Gastrocnemius medialis (tissue), 4 donors: ENCODE data around the gene RIBC1.

Experiments
- CTCF ChIP-seq, 5 experiments: fragments of 450-650 bp in 3 of 5; fragments of 200-600 bp in 2 of 5; sonication (generic) in 2 of 5; IDR thresholded peaks in 4 of 5; conservative IDR thresholded peaks in 1 of 5; 1 replicate in 4 of 5; 2 replicates in 1 of 5; pipeline ENCODE4 v1.5.1; 2016 to 2019; ENCODE audit warnings: antibody characterized with exemption in 5 of 5, mild to moderate bottlenecking in 3 of 5, moderate library complexity in 3 of 5
- POLR2A ChIP-seq, 2 donors: fragments of 450-650 bp; IDR thresholded peaks; one replicate each; pipeline ENCODE4 v1.6.1; 2017; ENCODE audit warnings: antibody characterized with exemption in 2 of 2, mild to moderate bottlenecking in 2 of 2, moderate library complexity in 2 of 2

- TF ChIP-seq CTCF (IDR thresholded peaks at IDR 0.05 in 4 of 5, conservative IDR thresholded peaks at IDR 0.05 in 1 of 5) (no peak), POLR2A (IDR thresholded peaks at IDR 0.05) (no peak)
Measured at GRCh38 chrX:53438832-53439230, 16.2 kb downstream of the RIBC1 start.
